HG03432 (cell line): ENCODE results near the gene NFYC.

ENCODE experiments used
- ATAC-seq: cut with Tn5 transposase; IDR thresholded peaks from one replicate; pipeline ENCODE4 v1.9.1; 2021; ENCODE audit warnings: mild to moderate bottlenecking, moderate library complexity; ENCODE audit not compliant: unreplicated experiment

The NFYC gene

DNA sequence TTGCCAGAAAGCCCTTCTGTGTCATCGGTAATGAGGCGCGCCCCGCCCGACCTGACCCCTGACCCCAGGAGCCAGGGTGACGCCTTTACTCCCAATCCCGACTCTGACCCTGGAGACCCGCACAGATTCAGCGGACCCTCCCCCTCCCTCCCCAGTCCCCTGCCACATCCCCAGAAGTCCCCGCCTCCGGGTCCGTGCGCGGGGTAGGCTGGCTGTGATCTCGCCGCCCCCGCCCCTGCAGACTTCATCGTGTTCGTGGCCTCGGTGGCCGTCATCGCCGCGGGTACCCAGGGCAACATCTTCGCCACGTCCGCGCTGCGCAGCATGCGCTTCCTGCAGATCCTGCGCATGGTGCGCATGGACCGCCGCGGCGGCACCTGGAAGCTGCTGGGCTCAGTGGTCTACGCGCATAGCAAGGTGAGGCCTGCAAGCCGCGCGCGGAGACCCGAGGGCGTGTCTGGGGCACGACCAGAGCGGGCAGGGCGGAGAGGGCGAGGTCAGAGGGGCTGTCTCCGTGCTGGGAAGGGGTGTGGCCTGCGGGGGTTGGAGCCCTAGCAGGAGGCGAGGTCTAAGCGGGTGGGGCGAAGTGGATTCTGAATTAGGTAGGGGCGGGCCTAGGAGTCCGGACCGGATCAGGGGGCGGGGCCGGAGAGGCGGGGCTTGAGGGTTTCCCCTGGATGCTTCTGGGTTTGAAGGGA lies 126.9 kb downstream of the NFYC start:
- peak; percentile 88 for ATAC-seq

GRCh38 chr1:40819101-40819500 lies 127.6 kb downstream of the NFYC start:
- ATAC-seq, result no peak

GRCh38 chr1:40820251-40820797 lies 128.8 kb downstream of the NFYC start:
- no peak for ATAC-seq
